DND-41 (cell line): ENCODE data around the gene SH2B3.

Experiments used
- ATAC-seq: fragments of 200-7000 bp; cut with Tn5 transposase; 3 replicates; pipeline ENCODE4 v1.9.1; 2021; ENCODE audit warnings: low read depth; ENCODE audit not compliant: insufficient read depth
- DNase-seq: peaks from one replicate; pipeline ENCODE4 v3.0.0-alpha.2; 2020
- H2AFZ ChIP-seq: 2 replicates; pipeline ENCODE4 v1.6.0; 2012; ENCODE audit warnings: low read depth, low read length
- H3K27ac ChIP-seq: 2 replicates; pipeline ENCODE4 v1.5.1; 2012; ENCODE audit warnings: low read length, inconsistent platforms
- H3K27me3 ChIP-seq: fragments of 200-600 bp; sonication (generic); 2 replicates; pipeline ENCODE4 v1.6.0; 2012; ENCODE audit warnings: low read length, mild to moderate bottlenecking, inconsistent platforms; ENCODE audit not compliant: insufficient read depth, poor library complexity
- H3K36me3 ChIP-seq: 2 replicates; pipeline ENCODE4 v1.5.1; 2012; ENCODE audit warnings: low read length, inconsistent platforms; ENCODE audit not compliant: insufficient read depth
- H3K4me1 ChIP-seq: 2 replicates; pipeline ENCODE4 v1.5.1; 2012; ENCODE audit warnings: mild to moderate bottlenecking, low read length; ENCODE audit not compliant: insufficient read depth
- H3K4me2 ChIP-seq: 2 replicates; pipeline ENCODE4 v1.6.0; 2012; ENCODE audit warnings: mild to moderate bottlenecking, moderate library complexity, low read length, inconsistent platforms; ENCODE audit not compliant: insufficient read depth
- H3K4me3 ChIP-seq, 2 experiments: fragments of 200-600 bp in 1 of 2; shearing (Covaris generic) in 1 of 2; 2 replicates each; pipeline ENCODE4 v1.5.1; 2012 to 2016; ENCODE audit warnings: inconsistent platforms in 2 of 2, low read length in 2 of 2, mild to moderate bottlenecking in 2 of 2, low read depth in 1 of 2, moderate library complexity in 1 of 2
- H3K79me2 ChIP-seq: 2 replicates; pipeline ENCODE4 v1.6.0; 2012; ENCODE audit warnings: low read length, inconsistent platforms; ENCODE audit not compliant: insufficient read depth
- H3K9ac ChIP-seq: 2 replicates; pipeline ENCODE4 v1.6.0; 2012; ENCODE audit warnings: low read depth, mild to moderate bottlenecking, inconsistent platforms, low read length, moderate library complexity
- H3K9me3 ChIP-seq: 2 replicates; pipeline ENCODE4 v1.5.1; 2012; ENCODE audit warnings: low read length, moderate library complexity, mild to moderate bottlenecking, inconsistent platforms; ENCODE audit not compliant: insufficient read depth, severe bottlenecking
- H4K20me1 ChIP-seq: 2 replicates; pipeline ENCODE4 v1.6.0; 2012; ENCODE audit warnings: low read length; ENCODE audit not compliant: insufficient read depth
- EZH2 ChIP-seq: IDR thresholded peaks from 3 replicates; pipeline ENCODE4 v1.6.1; 2012; ENCODE audit warnings: borderline replicate concordance, low read depth, mild to moderate bottlenecking, moderate library complexity, low read length, inconsistent platforms; ENCODE audit not compliant: severe bottlenecking
- TF ChIP-seq, protein P1 (sequence below): IDR thresholded peaks from 2 replicates; pipeline ENCODE4 v1.5.1; 2012; ENCODE audit warnings: borderline replicate concordance, low read length, moderate library complexity, mild to moderate bottlenecking; ENCODE audit not compliant: poor library complexity, severe bottlenecking; ENCODE audit errors: extremely low read depth

Gene SH2B3

DNA sequence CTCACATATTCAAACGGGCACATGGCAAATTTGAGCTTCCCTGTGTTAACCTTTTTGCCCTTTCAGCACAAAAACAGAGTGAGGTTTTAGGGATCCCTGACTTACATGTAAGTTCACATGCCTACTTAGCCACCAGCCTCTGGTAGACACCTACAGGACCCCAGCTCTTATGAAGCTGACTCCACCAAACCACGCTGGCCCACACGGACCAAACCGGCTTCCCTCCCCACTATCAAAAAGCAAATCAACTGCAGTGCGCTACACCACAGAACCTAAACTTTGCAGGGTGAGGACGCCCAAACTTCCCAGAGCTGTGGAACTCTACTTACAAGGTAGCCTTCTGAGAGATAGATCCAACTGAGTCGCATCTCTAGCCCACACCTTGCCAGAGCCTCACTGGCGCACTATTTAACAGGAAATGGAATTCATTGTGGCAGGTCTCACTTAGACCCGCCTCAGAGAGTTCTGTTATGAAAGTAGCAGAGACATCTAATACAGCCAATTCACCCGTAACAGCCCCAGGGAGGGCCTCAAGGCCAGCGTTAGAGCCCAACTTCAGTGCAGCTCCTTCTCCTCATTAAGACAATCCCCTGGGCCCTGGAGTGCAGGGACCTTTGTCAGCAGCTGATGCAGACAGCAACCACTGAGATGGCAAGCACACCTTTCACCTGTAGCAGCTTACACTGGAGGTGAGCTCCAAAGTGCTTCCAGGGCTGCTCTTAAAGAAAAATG lies 49.2 kb downstream of the SH2B3 start:
- no peaks in the 10 kb centered on the region for H3K79me2 ChIP-seq
- no peak overlapping the region for H3K9ac ChIP-seq
- no peak overlapping the region for H3K27ac ChIP-seq
- H3K36me3 ChIP-seq: peaks cover 87% of the 10 kb centered on the region
- H4K20me1 ChIP-seq: peaks cover 26% of the 10 kb centered on the region
- H3K9me3 ChIP-seq: no peaks in the 10 kb centered on the region
- no peak for TF ChIP-seq EZH2
- TF ChIP-seq, protein P1, sequence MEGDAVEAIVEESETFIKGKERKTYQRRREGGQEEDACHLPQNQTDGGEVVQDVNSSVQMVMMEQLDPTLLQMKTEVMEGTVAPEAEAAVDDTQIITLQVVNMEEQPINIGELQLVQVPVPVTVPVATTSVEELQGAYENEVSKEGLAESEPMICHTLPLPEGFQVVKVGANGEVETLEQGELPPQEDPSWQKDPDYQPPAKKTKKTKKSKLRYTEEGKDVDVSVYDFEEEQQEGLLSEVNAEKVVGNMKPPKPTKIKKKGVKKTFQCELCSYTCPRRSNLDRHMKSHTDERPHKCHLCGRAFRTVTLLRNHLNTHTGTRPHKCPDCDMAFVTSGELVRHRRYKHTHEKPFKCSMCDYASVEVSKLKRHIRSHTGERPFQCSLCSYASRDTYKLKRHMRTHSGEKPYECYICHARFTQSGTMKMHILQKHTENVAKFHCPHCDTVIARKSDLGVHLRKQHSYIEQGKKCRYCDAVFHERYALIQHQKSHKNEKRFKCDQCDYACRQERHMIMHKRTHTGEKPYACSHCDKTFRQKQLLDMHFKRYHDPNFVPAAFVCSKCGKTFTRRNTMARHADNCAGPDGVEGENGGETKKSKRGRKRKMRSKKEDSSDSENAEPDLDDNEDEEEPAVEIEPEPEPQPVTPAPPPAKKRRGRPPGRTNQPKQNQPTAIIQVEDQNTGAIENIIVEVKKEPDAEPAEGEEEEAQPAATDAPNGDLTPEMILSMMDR: no peak
- no peak overlapping the region for H2AFZ ChIP-seq
- no peak overlapping the region for H3K4me3 ChIP-seq
- H3K4me1 ChIP-seq: no peaks in the 10 kb centered on the region
- no peak for DNase-seq
- no peaks in the 10 kb centered on the region for H3K27me3 ChIP-seq
- H3K4me2 ChIP-seq: no peak overlapping the region
- 0 out of 3 replicates have a peak, but pooled peaks have one; percentile 17 for ATAC-seq

DNA sequence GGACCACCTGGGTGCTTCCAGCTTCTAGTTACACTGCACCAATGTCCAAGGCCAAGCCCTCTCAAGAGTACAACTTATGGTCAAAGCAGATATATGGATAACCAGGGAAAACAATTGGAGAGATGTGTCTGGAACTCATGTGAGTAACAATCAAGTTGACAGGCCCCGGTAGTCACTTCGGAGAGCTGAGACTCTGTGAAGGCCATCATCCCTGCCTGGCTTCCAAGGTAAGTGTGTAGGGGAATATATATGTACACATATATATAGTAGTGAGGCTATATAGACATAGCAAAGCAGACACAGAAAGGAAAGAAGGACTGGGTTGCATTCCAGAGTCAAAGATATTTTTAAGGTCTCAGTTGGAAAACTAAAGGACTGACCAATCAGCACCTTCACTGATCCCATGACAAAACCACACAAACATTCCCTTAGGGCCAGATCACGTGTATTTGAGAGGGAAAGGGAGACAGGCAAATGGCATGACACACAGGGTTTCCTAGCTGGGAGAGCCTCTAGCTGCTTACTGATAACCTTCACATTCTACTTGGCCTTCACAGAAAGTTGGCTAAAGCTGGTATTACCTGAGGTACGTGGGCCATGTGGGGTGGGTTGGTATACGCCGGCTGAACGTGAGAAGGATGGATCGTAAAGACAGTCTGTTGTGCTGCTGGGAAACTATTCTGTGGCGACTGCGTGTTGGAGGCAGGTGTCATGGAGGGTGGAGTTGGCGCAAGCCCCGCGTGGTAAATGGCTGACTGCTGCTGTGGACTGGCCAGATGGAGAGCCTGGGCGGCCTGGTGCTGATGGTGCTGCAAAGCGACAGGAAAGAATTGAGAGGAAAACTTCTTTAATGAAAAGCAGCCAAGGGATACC lies 50.0 kb downstream of the SH2B3 start:
- Histone ChIP-seq H3K36me3 (peaks cover 85% of the 10 kb centered on the region), H3K4me1 (no peaks in the 10 kb centered on the region), H3K9ac (no peak overlapping the region), H3K27ac (no peak overlapping the region), H2AFZ (no peak overlapping the region), H4K20me1 (peaks cover 22% of the 10 kb centered on the region), H3K79me2 (no peaks in the 10 kb centered on the region), H3K4me3 (no peak overlapping the region), H3K9me3 (no peaks in the 10 kb centered on the region), H3K4me2 (no peak overlapping the region), H3K27me3 (no peaks in the 10 kb centered on the region)
- DNase-seq: no peak
- TF ChIP-seq, protein P1: no peak
- TF ChIP-seq EZH2: no peak
- no peak for ATAC-seq

DNA sequence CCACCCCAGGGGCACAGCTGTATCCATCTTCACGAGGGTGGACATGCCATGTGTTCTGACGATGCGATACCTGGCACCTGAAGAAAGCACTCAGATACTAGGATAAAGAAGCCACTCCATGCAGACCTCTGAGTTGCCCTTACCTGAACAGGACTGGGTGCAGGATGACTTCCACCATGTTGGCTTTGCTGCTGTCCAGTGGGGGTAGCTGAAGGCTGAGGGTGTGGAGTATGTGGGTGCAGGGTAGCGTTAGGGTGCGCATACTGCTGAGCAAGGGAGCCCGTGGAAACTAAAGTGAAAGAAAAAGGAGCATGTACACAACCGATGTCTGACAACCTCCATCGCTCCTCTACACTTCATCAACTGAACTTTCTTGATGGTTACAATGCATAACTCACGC lies 51.3 kb downstream of the SH2B3 start:
- Histone ChIP-seq H3K27ac (no peak overlapping the region), H3K4me1 (no peaks in the 10 kb centered on the region), H3K9ac (no peak overlapping the region), H3K9me3 (no peaks in the 10 kb centered on the region), H2AFZ (no peak overlapping the region), H3K36me3 (peaks cover 77% of the 10 kb centered on the region), H3K4me3 (no peak overlapping the region), H4K20me1 (peaks cover 14% of the 10 kb centered on the region), H3K27me3 (no peaks in the 10 kb centered on the region), H3K79me2 (no peaks in the 10 kb centered on the region), H3K4me2 (no peak overlapping the region)
- TF ChIP-seq, protein P1: no peak
- TF ChIP-seq EZH2: no peak
- DNase-seq (no peak), ATAC-seq (no peak)
